Suprapubic skin (tissue), 4 donors: ENCODE measurements around the gene GATA3.

Experiments
- CTCF ChIP-seq, 2 donors: fragments of 200-600 bp in 1 of 2; fragments of 450-650 bp in 1 of 2; sonication (generic) in 1 of 2; IDR thresholded peaks; one replicate each; pipeline ENCODE4 v1.5.1; 2016 to 2019; ENCODE audit warnings: antibody characterized with exemption in 2 of 2, mild to moderate bottlenecking in 1 of 2, moderate library complexity in 1 of 2
- POLR2A ChIP-seq, 2 donors: fragments of 450-650 bp; IDR thresholded peaks; one replicate each; pipeline ENCODE4 v1.6.1; 2017; ENCODE audit warnings: antibody characterized with exemption in 2 of 2, mild to moderate bottlenecking in 2 of 2, moderate library complexity in 2 of 2
- POLR2AphosphoS5 ChIP-seq, 3 donors: sonication (generic); formaldehyde crosslinking; IDR thresholded peaks; one replicate each; pipeline ENCODE4 v1.6.1; 2017; ENCODE audit warnings: antibody characterized with exemption in 3 of 3

- TF ChIP-seq CTCF (IDR thresholded peaks at IDR 0.05) (no peak), POLR2A (IDR thresholded peaks at IDR 0.05) (no peak), POLR2AphosphoS5 (IDR thresholded peaks at IDR 0.05) (no peak)
Observed at GRCh38 chr10:8023851-8024250, 30.6 kb upstream of the GATA3 start.
